ENCODE data around the gene ATP8A1. TPM values are rescaled to one million over a fixed set of nuclear protein-coding genes. Genes with fewer than 3 reads are reported as not detected.

The ATP8A1 gene
- total and polyA plus RNA-seq, 5 experiments from 2014 or later = 17.5 to 117 (median 31.1) TPM

- peak overlapping the region in 1 of 10 donors; percentile 90 for H3K27ac Mint-ChIP-seq
- no peaks in the 10 kb centered on the region for H3K27me3 Mint-ChIP-seq
- DNase-seq (peak in 1 of 10 donors; percentile 20), ATAC-seq (peak; percentile 66 to 75)
- POLR2A ChIA-PET = interaction anchor here (0.8 to 3.6 kb wide), 6 partner anchors 10 to 30 kb away, joined by 3 to 31 read pairs (median 3); partner anchors contain the start of gene ATP8A1
- peaks cover 8 to 17% (median 16%) of the 10 kb centered on the region in 3 donors for H3K36me3 Mint-ChIP-seq
- H3K9me3 Mint-ChIP-seq = peaks cover 0 to 9% (median 3%) of the 10 kb centered on the region in 9 donors
- H3K4me1 Mint-ChIP-seq = peaks cover 39 to 88% (median 78%) of the 10 kb centered on the region in 4 donors
- no peak overlapping the region for H3K4me3 Mint-ChIP-seq
Measured at GRCh38 chr4:42646999-42647541, 9.8 kb downstream of the ATP8A1 start.

GRCh38 chr4:42646013-42646784 is 10.7 kb downstream of the ATP8A1 start:
- Mint-ChIP-seq H3K4me3 (peak overlapping the region in 7 of 10 donors; percentile 15 to 73 (median 31)), H3K9me3 (peaks cover 0 to 4% (median 2%) of the 10 kb centered on the region in 9 donors), H3K27ac (peak overlapping the region in 5 of 10 donors; percentile 5 to 90 (median 52)), H3K4me1 (peaks cover 42 to 92% (median 82%) of the 10 kb centered on the region in 4 donors), H3K36me3 (peaks cover 6 to 10% (median 8%) of the 10 kb centered on the region in 3 donors), H3K27me3 (no peaks in the 10 kb centered on the region)
- POLR2A ChIA-PET = interaction anchor here (1.0 to 3.6 kb wide), 6 partner anchors 11 to 31 kb away, joined by 3 to 31 read pairs (median 4); partner anchors contain the start of gene ATP8A1
- peak in 1 of 2 donors; percentile 13 for ATAC-seq
- DNase-seq = no peak

- no peaks in the 10 kb centered on the region for H3K9me3 Mint-ChIP-seq
- ATAC-seq (no peak), DNase-seq (no peak)
- no peak overlapping the region for H3K4me3 Mint-ChIP-seq
- H3K4me1 Mint-ChIP-seq = peaks cover 46 to 94% (median 83%) of the 10 kb centered on the region in 4 donors
- H3K27ac Mint-ChIP-seq = peak overlapping the region in 2 of 10 donors; percentile 72 to 81
- peaks cover 0 to 4% (median 2%) of the 10 kb centered on the region in 3 donors for H3K36me3 Mint-ChIP-seq
- POLR2A ChIA-PET = interaction anchor here (1.0 to 3.6 kb wide), 3 partner anchors 8 to 12 kb away, joined by 3 to 31 read pairs (median 4); partner anchors contain the start of gene ATP8A1
- no peaks in the 10 kb centered on the region for H3K27me3 Mint-ChIP-seq
Measured at GRCh38 chr4:42644897-42645296, 12.0 kb downstream of the ATP8A1 start.

- Mint-ChIP-seq H3K27me3 (no peaks in the 10 kb centered on the region), H3K27ac (peak overlapping the region in 5 of 10 donors; percentile 10 to 81 (median 58)), H3K4me3 (peak overlapping the region in 8 of 10 donors; percentile 13 to 72 (median 40)), H3K36me3 (peaks cover 0 to 2% (median 2%) of the 10 kb centered on the region in 3 donors), H3K4me1 (peaks cover 48 to 96% (median 88%) of the 10 kb centered on the region in 4 donors), H3K9me3 (no peaks in the 10 kb centered on the region)
- POLR2A ChIA-PET = interaction anchor here (1.1 to 3.2 kb wide), 3 partner anchors 8 to 16 kb away, joined by 5 to 11 read pairs (median 6); partner anchors contain the start of gene ATP8A1
- no peak for ATAC-seq
- no peak for DNase-seq
Measured at GRCh38 chr4:42643685-42644084, 13.2 kb downstream of the ATP8A1 start.

- no peak for DNase-seq
- Mint-ChIP-seq H3K9me3 (no peaks in the 10 kb centered on the region), H3K4me1 (peaks cover 52 to 98% (median 90%) of the 10 kb centered on the region in 4 donors), H3K27ac (peak overlapping the region in 6 of 10 donors; percentile 4 to 81 (median 40)), H3K4me3 (peak overlapping the region in 9 of 10 donors; percentile 25 to 72 (median 55)), H3K36me3 (peaks cover 0 to 2% (median 2%) of the 10 kb centered on the region in 3 donors), H3K27me3 (no peaks in the 10 kb centered on the region)
- POLR2A ChIA-PET = interaction anchor here (1.1 to 3.2 kb wide), 3 partner anchors 9 to 15 kb away, joined by 5 to 11 read pairs (median 6); partner anchors contain the start of gene ATP8A1
- no peak for ATAC-seq
Measured at GRCh38 chr4:42642845-42643615, 13.9 kb downstream of the ATP8A1 start.

- Mint-ChIP-seq H3K4me3 (peak overlapping the region in 9 of 10 donors; percentile 25 to 71 (median 56)), H3K27me3 (no peaks in the 10 kb centered on the region), H3K36me3 (peaks cover 0 to 2% (median 2%) of the 10 kb centered on the region in 3 donors), H3K4me1 (peaks cover 56 to 100% (median 94%) of the 10 kb centered on the region in 4 donors), H3K9me3 (no peaks in the 10 kb centered on the region), H3K27ac (peak overlapping the region in 8 of 10 donors; percentile 4 to 89 (median 61))
- ATAC-seq = peak in 1 of 2 donors; percentile 22
- POLR2A ChIA-PET = interaction anchor here (2.1 to 3.2 kb wide), 2 partner anchors 9 to 14 kb away, joined by 5 to 11 read pairs; no protein-coding TSS in a partner anchor
- no peak for DNase-seq
Measured at GRCh38 chr4:42642101-42642797, 14.7 kb downstream of the ATP8A1 start.

- H3K9me3 Mint-ChIP-seq = no peaks in the 10 kb centered on the region
- POLR2A ChIA-PET = interaction anchor here (3.2 kb wide), 1 partner anchor 14 kb away, joined by 11 read pairs; no protein-coding TSS in a partner anchor
- DNase-seq = no peak
- H3K36me3 Mint-ChIP-seq = peaks cover 0 to 2% (median 2%) of the 10 kb centered on the region in 3 donors
- peak overlapping the region in 9 of 10 donors; percentile 25 to 71 (median 56) for H3K4me3 Mint-ChIP-seq
- no peak for ATAC-seq
- H3K27me3 Mint-ChIP-seq = no peaks in the 10 kb centered on the region
- peak overlapping the region in 8 of 10 donors; percentile 4 to 89 (median 50) for H3K27ac Mint-ChIP-seq
- peaks cover 59 to 100% (median 99%) of the 10 kb centered on the region in 4 donors for H3K4me1 Mint-ChIP-seq
Measured at GRCh38 chr4:42641656-42642055, 15.2 kb downstream of the ATP8A1 start.

GRCh38 chr4:42641161-42641560 is 15.7 kb downstream of the ATP8A1 start:
- Mint-ChIP-seq H3K27ac (peak overlapping the region in 6 of 10 donors; percentile 26 to 89 (median 58)), H3K36me3 (peaks cover 0 to 2% (median 2%) of the 10 kb centered on the region in 3 donors), H3K27me3 (no peaks in the 10 kb centered on the region), H3K9me3 (no peaks in the 10 kb centered on the region), H3K4me1 (peaks cover 58 to 100% (median 99%) of the 10 kb centered on the region in 4 donors), H3K4me3 (peak overlapping the region in 9 of 10 donors; percentile 2 to 71 (median 56))
- POLR2A ChIA-PET = interaction anchor here (3.2 kb wide), 1 partner anchor 13 kb away, joined by 11 read pairs; no protein-coding TSS in a partner anchor
- DNase-seq (no peak), ATAC-seq (no peak)

GRCh38 chr4:42640613-42641012 is 16.3 kb downstream of the ATP8A1 start:
- peaks cover 57 to 100% (median 98%) of the 10 kb centered on the region in 4 donors for H3K4me1 Mint-ChIP-seq

GRCh38 chr4:42638993-42639392 is 17.9 kb downstream of the ATP8A1 start:
- Mint-ChIP-seq H3K4me1 (peaks cover 47 to 95% (median 92%) of the 10 kb centered on the region in 4 donors), H3K4me3 (peak overlapping the region; percentile 46 to 78 (median 59)), H3K27ac (peak overlapping the region in 9 of 10 donors; percentile 1 to 85 (median 54)), H3K36me3 (no peaks in the 10 kb centered on the region), H3K9me3 (no peaks in the 10 kb centered on the region), H3K27me3 (no peaks in the 10 kb centered on the region)
- DNase-seq (no peak), ATAC-seq (peak in 1 of 2 donors; percentile 4)
- POLR2A ChIA-PET = no interaction called here

More at GRCh38 chr4:42640613-42641012, 16.3 kb downstream of the ATP8A1 start:
- Mint-ChIP-seq H3K4me3 (peak overlapping the region in 8 of 10 donors; percentile 2 to 71 (median 56)), H3K27me3 (no peaks in the 10 kb centered on the region), H3K9me3 (no peaks in the 10 kb centered on the region), H3K27ac (peak overlapping the region in 6 of 10 donors; percentile 26 to 81 (median 42)), H3K36me3 (peaks cover 0 to 2% (median 2%) of the 10 kb centered on the region in 3 donors)
- POLR2A ChIA-PET = no interaction called here
- ATAC-seq (no peak), DNase-seq (no peak)

GRCh38 chr4:42638321-42638720 is 18.6 kb downstream of the ATP8A1 start:
- no peak for DNase-seq
- ATAC-seq = no peak
- Mint-ChIP-seq H3K4me1 (peaks cover 46 to 95% (median 92%) of the 10 kb centered on the region in 4 donors), H3K4me3 (peak overlapping the region in 6 of 10 donors; percentile 46 to 78 (median 60)), H3K9me3 (no peaks in the 10 kb centered on the region), H3K27ac (peak overlapping the region in 5 of 10 donors; percentile 0 to 83 (median 81)), H3K36me3 (no peaks in the 10 kb centered on the region), H3K27me3 (no peaks in the 10 kb centered on the region)
- POLR2A ChIA-PET = interaction anchor here (6.5 kb wide), 1 partner anchor 18 kb away, joined by 38 read pairs; the partner anchor contains the start of gene ATP8A1
